Panc1 (cell line): Measurements from ENCODE around the gene CYGB. TPM values are rescaled to one million over a fixed set of nuclear protein-coding genes. Genes with fewer than 3 reads are reported as not detected.

Experiments used
- ATAC-seq: fragments of 200-7000 bp; cut with Tn5 transposase; 2 replicates; pipeline ENCODE4 v1.9.1; 2020; ENCODE audit warnings: mild to moderate bottlenecking, moderate library complexity
- BruUV-seq: library from RNA; stranded (reverse); fragments of 400-500 nt; replicated peaks from 2 replicates; lab custom pipeline; 2021; lab: Mats Ljungman, UMichigan
- CTCF ChIA-PET: fragments of 300-600 bp; sonication (Branson Sonifier 250); formaldehyde crosslinking; loops from one replicate; lab custom pipeline; 2022; ENCODE audit warnings: antibody characterized with exemption; lab: Charles Lee
- POLR2A ChIA-PET: fragments of 300-600 bp; sonication (Branson Sonifier 250); formaldehyde crosslinking; loops from one replicate; lab custom pipeline; 2022; ENCODE audit warnings: antibody characterized with exemption; lab: Charles Lee
- DNase-seq: peaks from one replicate; pipeline ENCODE4 v3.0.0-alpha.2; 2010; ENCODE audit warnings: low read depth, low spot score
- H3K27ac ChIP-seq: 2 replicates; pipeline ENCODE4 v1.5.1; 2011; ENCODE audit warnings: mild to moderate bottlenecking, low read length, inconsistent platforms
- H3K27me3 ChIP-seq: fragments of 200-500 bp; sonication (Bioruptor generic); 2 replicates; pipeline ENCODE4 v1.6.0; 2014; ENCODE audit warnings: low read length, inconsistent platforms; ENCODE audit not compliant: control insufficient read depth, insufficient read depth
- H3K36me3 ChIP-seq: fragments of 200-500 bp; sonication (Bioruptor generic); 2 replicates; pipeline ENCODE4 v1.5.1; 2014; ENCODE audit warnings: inconsistent platforms, mild to moderate bottlenecking, low read length, moderate library complexity; ENCODE audit not compliant: control insufficient read depth, insufficient read depth
- H3K4me1 ChIP-seq: 2 replicates; pipeline ENCODE4 v1.5.1; 2011; ENCODE audit warnings: inconsistent platforms, mild to moderate bottlenecking, low read length, moderate library complexity; ENCODE audit not compliant: control insufficient read depth, insufficient read depth
- H3K4me3 ChIP-seq, 2 experiments: 2 replicates each; pipeline ENCODE4 v1.5.1; 2011 to 2012; ENCODE audit warnings: low read depth in 2 of 2, low read length in 2 of 2, mild to moderate bottlenecking in 2 of 2, inconsistent platforms in 1 of 2, moderate library complexity in 1 of 2
- H3K9me3 ChIP-seq: fragments of 200-500 bp; sonication (Bioruptor generic); 2 replicates; pipeline ENCODE4 v1.5.1; 2014; ENCODE audit warnings: low read depth, mild to moderate bottlenecking, inconsistent platforms, low read length, moderate library complexity; ENCODE audit not compliant: control insufficient read depth, insufficient read depth
- CTCF ChIP-seq: fragments of 450-650 bp; IDR thresholded peaks from 2 replicates; pipeline ENCODE4 v1.5.1; 2017; ENCODE audit warnings: mild to moderate bottlenecking
- POLR2AphosphoS5 ChIP-seq: IDR thresholded peaks from 2 replicates; pipeline ENCODE4 v1.6.1; 2012; ENCODE audit warnings: mild to moderate bottlenecking, low read depth, low read length, moderate library complexity
- REST ChIP-seq, 2 experiments: IDR thresholded peaks; 2 replicates each; pipeline ENCODE4 v1.6.1; 2011 to 2012; ENCODE audit warnings: low read depth in 2 of 2, control low read depth in 1 of 2, low read length in 1 of 2, mild to moderate bottlenecking in 1 of 2, moderate library complexity in 1 of 2; ENCODE audit not compliant: insufficient read depth in 1 of 2
- SIN3A ChIP-seq: IDR thresholded peaks from 2 replicates; pipeline ENCODE4 v1.6.1; 2012; ENCODE audit warnings: low read depth, mild to moderate bottlenecking, low read length, moderate library complexity, borderline replicate concordance; ENCODE audit not compliant: insufficient read depth
- TCF7L2 ChIP-seq: IDR thresholded peaks from 2 replicates; pipeline ENCODE4 v1.6.1; 2011; ENCODE audit warnings: mild to moderate bottlenecking, low read depth, low read length, inconsistent platforms
- in situ Hi-C: cut with HindIII; loops from 2 replicates; pipeline ENCODE4 v1.10.0; 2016; ENCODE audit warnings: low sequenced_read_pairs, low pct_unique_long_range_greater_than_20kb
- intact Hi-C: fragments of 100-400 bp; cut with micrococcal nuclease; formaldehyde crosslinking; loops from one replicate; pipeline ENCODE4 v1.10.0; 2022; ENCODE audit not compliant: unreplicated experiment
- total RNA-seq: library from RNA; stranded (reverse); gene quantifications from one replicate; pipeline ENCODE4 v1.2.1, GENCODE V29; 2021; ENCODE audit not compliant: unreplicated experiment

The CYGB gene
- total RNA-seq, 1 experiment from 2014 or later = 6.0 TPM

DNA sequence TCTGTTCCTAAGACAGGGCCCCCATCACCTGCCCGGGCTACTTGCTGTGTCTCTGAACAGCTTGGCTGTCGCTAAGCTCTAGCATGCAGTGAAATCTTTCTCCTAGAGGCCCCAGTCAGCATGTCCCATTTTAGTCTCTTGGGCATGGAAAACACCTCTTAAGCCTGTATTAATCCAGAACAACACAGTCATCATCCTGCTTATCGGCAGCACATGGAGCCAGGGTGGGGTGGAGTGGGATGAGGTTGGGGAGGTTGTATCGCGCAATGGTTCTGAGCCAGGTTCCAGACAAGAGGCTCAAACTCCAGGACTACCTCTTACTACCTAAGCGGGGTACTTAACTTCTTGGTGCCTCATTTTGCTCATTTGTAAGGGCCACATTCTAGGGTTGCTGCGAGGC, 40.4 kb upstream of the CYGB start:
- intact Hi-C loops = no loop called here
- ATAC-seq = no peak
- Histone ChIP-seq H3K4me3 (no peak overlapping the region), H3K36me3 (no peaks in the 10 kb centered on the region), H3K9me3 (no peaks in the 10 kb centered on the region), H3K27ac (no peak overlapping the region), H3K27me3 (no peaks in the 10 kb centered on the region), H3K4me1 (peaks cover 15% of the 10 kb centered on the region)
- POLR2A ChIA-PET = no interaction called here
- no peak for DNase-seq
- CTCF ChIA-PET = no interaction called here
- BruUV-seq = TSS peak; percentile 46
- TF ChIP-seq CTCF (no peak), POLR2AphosphoS5 (no peak), TCF7L2 (no peak)
- in situ Hi-C loops = no loop called here

DNA sequence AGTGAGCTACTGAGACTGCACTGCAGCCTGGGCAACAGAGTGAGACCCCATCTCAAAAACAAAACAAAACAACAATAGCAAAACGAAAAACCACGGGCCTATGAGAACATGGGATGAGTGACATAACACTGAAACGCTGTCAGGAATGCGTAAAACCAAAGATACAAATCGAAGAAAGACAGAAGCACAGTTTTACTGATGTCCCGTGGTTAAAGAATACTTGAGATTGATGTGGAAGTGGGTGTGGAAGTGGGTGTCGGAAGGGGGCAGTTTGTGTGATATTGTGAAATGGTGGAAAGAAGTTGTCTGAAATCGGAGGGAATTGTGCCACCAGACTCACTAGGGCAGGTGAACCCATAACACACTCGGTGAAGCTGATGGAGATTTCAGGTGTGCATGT, 38.7 kb upstream of the CYGB start:
- Histone ChIP-seq H3K27ac (no peak overlapping the region), H3K9me3 (no peaks in the 10 kb centered on the region), H3K4me1 (peaks cover 6% of the 10 kb centered on the region; the same call in 1 of the 2 replicates), H3K4me3 (no peak overlapping the region), H3K27me3 (no peaks in the 10 kb centered on the region), H3K36me3 (no peaks in the 10 kb centered on the region)
- ChIA-PET POLR2A (no interaction called here), CTCF (interaction anchor here (0.6 kb wide), 1 partner anchor 245 kb away, joined by 11 read pairs; no protein-coding TSS in a partner anchor)
- DNase-seq (no peak), ATAC-seq (no peak)
- intact Hi-C loops (no loop called here), in situ Hi-C loops (no loop called here)
- BruUV-seq = no TSS peak
- TF ChIP-seq POLR2AphosphoS5 (no peak), TCF7L2 (no peak), SIN3A (no peak), CTCF (no peak), REST (IDR thresholded peaks at IDR 0.05; ENCODE audit: insufficient read depth in 1 of 2, low read depth in 2 of 2, low read length in 1 of 2) (no peak)
